Measurements from ENCODE around the gene TAMM41.

The TAMM41 gene

DNA sequence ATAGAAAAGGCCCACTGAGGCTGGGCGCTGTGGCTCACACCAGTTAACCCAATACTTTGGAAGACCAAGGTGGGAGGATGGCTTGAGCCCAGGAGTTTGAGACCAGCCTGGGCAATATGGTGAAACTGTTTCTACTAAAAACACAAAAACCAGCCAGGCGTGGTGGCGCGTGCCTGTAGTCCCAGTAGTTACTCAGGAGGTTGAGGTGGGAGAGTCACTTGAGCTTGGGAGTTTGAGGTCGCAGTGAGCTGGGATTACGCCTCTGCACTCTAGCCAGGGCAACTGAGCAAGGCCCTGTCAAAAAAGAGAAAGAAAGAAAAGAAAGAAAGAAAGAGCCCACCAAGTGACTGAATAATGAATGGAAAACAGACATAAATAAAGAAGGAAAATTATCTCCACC, 32.0 kb downstream of the TAMM41 start:
- no peak for DNase-seq (ENCODE audit: low read depth)
- no peak for TF ChIP-seq CTCF (conservative IDR thresholded peaks at IDR 0.05; ENCODE audit: low read depth, low read length)
- H3K4me3 ChIP-seq (ENCODE audit: low read depth, low read length): no peak overlapping the region

GRCh38 chr3:11810276-11810675, 36.4 kb downstream of the TAMM41 start:
- peak; percentile 7 for TF ChIP-seq CTCF (conservative IDR thresholded peaks at IDR 0.05; ENCODE audit: low read depth, low read length)

DNA sequence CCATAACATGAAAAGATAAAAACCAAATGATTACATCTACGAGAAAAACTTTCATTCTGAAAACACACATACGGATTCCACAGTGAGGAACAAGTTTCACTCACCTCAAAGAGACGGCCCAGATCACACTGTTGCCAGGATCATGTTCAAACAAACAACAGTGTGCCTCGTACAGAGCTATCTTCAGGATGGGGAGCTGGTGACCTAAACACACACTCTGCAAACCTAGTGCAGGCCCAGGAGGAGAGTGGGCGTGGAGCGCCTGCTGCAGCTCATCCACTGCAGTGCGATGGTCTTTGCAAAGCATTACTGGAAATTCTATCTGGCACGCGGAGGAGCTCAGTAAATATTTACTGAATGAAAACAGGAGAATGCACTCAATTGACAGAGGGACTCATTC, 38.5 kb downstream of the TAMM41 start:
- peak; percentile 27 for DNase-seq (ENCODE audit: low read depth)
- no peak for TF ChIP-seq CTCF (conservative IDR thresholded peaks at IDR 0.05; ENCODE audit: low read depth, low read length)
- H3K4me3 ChIP-seq (ENCODE audit: low read depth, low read length): no peak overlapping the region

More at GRCh38 chr3:11810276-11810675, 36.4 kb downstream of the TAMM41 start:
- H3K4me3 ChIP-seq (ENCODE audit: low read depth, low read length): no peak overlapping the region
- peak; percentile 91 for DNase-seq (ENCODE audit: low read depth)

- DNase-seq (ENCODE audit: low read depth): no peak
- H3K4me3 ChIP-seq (ENCODE audit: low read depth, low read length): no peak overlapping the region
- TF ChIP-seq CTCF (conservative IDR thresholded peaks at IDR 0.05; ENCODE audit: low read depth, low read length): no peak
Measured at GRCh38 chr3:11807686-11808085, 39.0 kb downstream of the TAMM41 start.

DNA sequence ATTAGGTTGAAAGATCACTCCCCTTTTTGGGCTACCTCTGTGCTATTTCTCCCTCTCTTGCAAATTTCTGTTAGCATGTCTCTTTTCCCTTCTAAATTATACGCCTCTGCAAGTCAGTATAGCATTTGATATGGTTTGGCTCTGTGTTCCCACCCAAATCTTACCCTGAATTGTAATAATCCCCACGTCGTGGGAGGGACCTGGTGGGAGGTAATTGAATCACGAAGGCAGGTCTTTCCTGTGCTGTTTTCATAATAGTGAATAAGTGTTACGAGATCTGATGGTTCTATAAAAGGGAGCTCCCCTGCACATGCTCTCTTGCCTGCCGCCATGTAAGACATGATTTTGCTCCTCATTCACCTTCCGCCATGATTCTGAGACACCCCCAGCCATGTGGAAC, 41.0 kb downstream of the TAMM41 start:
- no peak for TF ChIP-seq CTCF (conservative IDR thresholded peaks at IDR 0.05; ENCODE audit: low read depth, low read length)
- no peak overlapping the region for H3K4me3 ChIP-seq (ENCODE audit: low read depth, low read length)
- DNase-seq (ENCODE audit: low read depth): no peak

DNA sequence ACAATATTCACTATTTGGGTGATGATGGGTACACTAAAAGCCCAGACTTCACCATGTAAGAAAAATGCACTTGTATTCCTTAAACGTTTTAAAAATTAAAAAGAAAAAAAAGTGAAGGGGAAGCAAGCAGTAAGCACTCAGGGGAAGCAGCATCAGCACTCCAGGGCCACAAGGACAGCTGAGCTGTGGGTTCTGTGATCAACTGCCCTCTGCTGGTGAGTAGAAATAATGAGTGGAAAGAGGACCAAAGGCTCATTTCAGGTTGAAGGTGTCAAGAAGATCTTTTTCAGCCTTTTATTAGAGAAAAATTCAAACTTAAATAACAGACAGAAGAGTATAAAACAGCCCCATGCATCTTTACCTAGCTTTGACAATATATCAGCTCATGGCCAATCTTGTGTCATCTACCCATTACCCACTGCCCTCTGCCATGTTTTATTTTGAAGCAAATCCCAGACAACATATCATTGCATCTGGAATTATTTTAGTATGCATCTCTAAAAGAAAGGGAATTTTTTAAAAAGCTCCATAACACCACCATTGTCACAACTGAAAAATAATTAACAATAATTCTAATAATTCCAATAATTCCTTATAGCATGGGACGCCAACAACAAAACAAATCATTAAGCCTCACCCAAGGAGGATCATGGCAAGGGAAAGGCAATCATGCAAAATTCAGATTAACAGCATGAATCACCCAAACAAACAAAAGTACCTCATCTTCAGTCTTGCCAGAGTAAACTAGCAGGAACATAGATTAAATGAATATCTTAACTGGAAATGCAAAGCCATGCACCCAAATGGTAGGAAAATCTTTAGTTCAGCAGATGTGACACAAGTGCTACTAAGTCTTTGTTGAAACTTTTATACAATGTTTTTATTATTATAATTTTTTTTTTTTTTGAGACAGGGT, 42.5 kb downstream of the TAMM41 start:
- peak; percentile 86 for TF ChIP-seq CTCF (conservative IDR thresholded peaks at IDR 0.05; ENCODE audit: low read depth, low read length)
- H3K4me3 ChIP-seq (ENCODE audit: low read depth, low read length): no peak overlapping the region
- peak; percentile 84 for DNase-seq (ENCODE audit: low read depth)

DNA sequence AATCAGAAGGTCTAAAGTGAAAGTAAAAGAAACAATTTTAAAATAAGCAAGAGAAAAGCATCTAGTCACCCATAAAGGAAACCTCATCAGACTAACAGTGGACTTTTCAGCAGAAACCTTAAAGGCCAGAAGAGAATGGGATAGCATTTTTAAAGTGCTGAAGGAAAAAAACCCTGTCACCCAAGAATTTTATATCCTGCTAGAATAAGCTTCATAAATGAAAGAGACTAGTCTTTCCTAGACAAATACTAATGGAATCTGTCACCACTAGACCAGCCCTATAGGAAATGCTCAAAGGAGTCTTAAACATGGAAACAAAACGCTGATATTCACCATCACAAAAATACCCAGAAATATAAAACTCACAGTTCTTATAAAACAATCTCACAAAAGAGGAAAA, 46.9 kb downstream of the TAMM41 start:
- TF ChIP-seq CTCF (conservative IDR thresholded peaks at IDR 0.05; ENCODE audit: low read depth, low read length): no peak
- no peak overlapping the region for H3K4me3 ChIP-seq (ENCODE audit: low read depth, low read length)
- no peak for DNase-seq (ENCODE audit: low read depth)

Measured in choroid plexus epithelial cell (primary cell).